ENCODE data around the gene USP36. TPM values are rescaled to one million over a fixed set of nuclear protein-coding genes. Genes with fewer than 3 reads are reported as not detected.

The USP36 gene
- total RNA-seq, 1 donor from 2014 or later, result 21.9 TPM

DNA sequence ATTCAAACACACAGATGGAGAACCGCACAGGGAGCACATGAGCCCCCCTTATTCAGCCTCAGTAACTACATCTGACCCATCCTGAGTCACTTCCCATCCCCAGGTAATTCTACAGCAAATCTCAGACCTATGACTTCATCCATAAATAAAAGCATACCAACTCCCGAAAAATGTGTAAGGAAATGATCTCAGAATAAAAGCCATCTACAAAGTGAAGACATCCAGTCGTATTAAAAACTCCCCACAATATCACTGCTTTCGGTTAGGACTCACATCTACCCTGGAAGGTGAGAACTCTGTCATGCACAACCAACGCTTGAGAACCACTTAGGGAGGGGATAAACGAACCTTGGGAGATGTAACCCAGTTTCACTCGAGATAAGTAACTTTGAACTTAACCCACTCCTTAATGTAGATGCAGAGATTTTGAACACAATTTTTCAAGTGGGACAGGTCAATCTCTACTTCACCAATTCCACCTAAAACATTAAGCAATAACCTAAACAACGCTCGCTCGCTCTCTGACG is 1.3 kb downstream of the USP36 start:
- no peak for DNase-seq (ENCODE audit: low spot score)

DNA sequence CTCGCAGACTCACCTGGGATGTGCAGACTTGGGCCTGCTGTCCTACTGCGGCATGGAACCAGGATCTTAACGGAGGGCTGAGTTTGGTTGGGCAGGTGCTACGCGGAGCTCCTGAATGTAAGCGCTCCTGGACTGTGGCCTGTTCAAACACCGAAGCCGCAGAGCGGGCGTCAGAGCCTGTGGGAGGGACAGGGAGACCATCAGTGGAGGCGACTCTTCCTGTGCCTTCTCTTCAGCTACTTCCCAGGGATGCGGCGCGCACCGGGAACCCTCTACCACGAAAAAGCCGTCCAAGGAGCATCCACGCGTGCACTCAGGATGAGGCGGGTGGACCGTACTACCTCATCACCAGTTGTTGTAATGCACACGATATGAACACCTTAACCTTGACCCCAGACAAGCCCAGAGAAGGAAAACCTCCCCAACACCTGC is 2.0 kb downstream of the USP36 start:
- no peak for DNase-seq (ENCODE audit: low spot score)

DNA sequence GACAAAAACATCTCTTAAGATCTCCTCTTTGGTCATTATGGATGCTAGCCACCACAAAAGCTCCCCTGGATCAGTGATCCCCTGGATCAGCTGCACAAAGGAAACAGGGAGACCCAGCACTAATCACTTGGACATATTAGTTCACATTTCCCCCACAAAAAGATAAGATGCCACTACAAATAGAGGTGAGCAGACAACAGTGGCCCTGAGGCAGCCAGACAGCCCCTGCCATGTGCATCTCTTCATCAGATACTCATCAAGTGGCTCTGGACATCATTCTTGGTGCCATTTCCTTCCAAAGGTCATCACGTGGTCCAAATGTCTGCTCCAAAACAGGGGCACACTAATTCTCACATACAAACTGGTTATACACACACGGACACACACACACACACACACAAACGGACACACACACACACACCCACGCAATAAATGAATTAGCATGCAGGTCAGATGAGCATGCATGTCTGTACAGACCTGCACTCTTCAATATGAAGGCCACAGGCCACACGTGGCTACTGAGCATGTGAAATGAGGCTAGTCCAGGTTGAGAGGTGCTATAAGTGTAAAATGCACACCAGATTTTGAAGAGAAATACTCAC is 4.1 kb downstream of the USP36 start:
- DNase-seq (ENCODE audit: low spot score), result no peak

DNA sequence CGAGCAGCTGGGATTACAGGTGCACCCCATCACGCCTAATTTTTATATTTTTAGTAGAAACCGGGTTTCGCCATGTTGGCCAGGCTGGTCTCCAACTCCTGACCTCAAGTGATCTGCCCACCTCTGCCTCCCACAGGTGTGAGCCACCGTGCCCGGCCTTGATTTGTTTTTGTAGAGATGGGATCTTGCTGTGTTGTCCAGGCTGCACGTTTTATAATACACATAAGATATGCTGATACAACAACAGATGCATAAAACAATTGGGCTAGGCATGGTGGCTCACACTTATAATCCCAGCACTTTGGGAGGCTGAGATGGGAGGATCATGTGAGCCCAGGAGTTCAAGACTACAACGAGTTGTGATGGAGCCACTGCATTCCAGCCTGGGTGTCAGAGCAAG is 6.0 kb downstream of the USP36 start:
- DNase-seq (ENCODE audit: low spot score), result no peak

DNA sequence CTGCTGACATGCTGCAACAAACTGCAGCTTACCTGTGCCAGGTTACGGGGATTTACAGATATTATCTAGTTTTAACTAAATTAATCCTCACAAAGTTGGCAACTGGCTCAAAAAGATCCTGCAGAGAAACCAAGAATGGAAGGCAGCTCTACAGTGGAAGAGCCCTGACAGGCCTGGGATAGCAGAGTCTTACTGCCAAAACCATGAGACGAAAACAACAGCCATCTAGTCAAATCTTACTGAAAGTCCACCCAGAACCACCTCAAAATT is 8.1 kb downstream of the USP36 start:
- no peak for DNase-seq (ENCODE audit: low spot score)

DNA sequence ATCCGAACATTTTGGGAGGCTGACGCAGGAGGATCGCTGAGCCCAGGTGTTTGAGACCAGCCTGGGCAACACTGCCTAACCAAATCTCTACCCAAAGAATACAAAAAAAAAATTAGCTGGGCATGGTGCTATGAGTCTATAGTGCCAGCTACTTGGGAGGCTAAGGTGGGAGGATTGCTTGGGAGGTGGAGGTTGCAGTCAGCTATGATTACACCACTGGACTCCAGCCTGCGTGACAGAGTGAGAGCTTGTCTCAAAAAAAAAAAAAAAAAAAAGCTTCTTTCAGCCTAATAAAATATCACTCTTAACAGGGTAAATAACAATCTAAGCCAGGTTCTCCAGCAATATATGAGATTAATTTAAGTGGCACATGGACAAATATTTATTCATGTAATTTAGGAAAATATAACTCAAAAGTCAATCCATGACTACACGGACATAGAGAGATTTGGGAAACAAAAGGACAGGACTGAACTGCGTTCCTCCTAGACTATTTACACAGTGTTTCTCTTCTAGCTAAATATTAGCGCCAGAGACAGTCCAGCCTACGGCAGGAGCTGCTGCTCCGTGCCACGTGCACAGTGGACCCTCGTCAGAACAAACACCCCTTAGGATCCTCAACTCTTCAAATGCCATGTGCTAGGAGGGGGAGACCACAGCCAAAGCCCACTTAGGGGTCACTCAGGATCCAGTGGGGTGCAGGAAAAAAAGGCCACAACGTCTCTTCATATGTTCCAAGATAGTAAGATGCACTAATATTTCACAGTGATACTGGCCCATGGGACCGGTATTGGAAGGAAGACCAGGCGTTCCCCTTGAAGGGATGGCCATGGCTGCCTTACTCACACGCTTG is 8.7 kb downstream of the USP36 start:
- no peak for DNase-seq (ENCODE audit: low spot score)

DNA sequence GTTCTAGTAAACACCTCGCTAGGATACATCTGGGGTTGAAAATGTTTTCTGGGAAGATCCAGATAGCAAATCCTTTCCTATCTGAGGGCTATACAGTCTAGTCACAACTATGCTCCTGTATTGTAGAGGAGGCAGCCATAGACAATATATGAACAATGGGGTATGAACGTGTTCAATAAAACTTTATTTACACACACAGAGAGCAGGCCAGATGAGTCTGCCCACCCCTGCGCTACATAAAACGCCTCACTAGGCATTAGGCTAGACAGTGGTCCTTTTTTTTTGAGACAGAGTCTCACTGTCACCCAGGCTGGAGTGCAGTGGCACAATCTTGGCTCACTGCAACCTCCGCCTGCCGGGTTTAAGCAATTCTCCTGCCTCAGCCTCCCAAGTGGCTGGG is 11.1 kb downstream of the USP36 start:
- DNase-seq (ENCODE audit: low spot score), result no peak

DNA sequence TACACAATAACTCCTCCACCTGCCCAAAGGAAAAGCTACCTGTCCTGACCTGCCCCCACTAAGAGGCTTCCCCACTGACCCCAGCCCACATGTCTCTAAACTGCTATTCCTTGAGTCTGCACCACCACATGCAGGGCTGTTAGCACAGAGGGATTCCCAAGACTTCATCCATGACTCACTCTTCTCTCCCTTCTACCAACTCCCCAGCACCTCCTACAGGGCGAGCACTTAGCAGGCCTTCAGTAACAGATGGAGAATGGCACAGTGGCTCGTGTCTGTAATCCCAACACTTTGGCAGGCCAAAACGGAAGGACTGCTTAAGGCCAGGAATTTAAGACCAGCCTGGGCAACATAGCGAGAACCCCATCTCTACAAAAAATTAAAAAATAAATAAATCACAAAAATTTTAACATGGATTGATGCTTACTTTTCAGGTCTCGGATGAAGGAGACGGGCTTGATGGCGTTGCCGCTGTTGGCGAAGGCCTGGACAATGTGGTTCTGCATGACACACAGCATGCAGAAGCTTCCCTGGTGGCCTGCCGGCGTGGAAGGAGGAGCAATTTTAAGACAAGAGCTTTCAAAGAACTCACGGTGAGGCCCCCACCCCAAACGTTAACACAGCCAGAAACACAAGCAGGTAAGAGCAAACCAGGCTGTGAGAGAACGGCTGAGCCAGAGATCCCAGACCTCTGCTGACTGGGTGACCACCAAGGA is 12.0 kb downstream of the USP36 start:
- no peak for DNase-seq (ENCODE audit: low spot score)

DNA sequence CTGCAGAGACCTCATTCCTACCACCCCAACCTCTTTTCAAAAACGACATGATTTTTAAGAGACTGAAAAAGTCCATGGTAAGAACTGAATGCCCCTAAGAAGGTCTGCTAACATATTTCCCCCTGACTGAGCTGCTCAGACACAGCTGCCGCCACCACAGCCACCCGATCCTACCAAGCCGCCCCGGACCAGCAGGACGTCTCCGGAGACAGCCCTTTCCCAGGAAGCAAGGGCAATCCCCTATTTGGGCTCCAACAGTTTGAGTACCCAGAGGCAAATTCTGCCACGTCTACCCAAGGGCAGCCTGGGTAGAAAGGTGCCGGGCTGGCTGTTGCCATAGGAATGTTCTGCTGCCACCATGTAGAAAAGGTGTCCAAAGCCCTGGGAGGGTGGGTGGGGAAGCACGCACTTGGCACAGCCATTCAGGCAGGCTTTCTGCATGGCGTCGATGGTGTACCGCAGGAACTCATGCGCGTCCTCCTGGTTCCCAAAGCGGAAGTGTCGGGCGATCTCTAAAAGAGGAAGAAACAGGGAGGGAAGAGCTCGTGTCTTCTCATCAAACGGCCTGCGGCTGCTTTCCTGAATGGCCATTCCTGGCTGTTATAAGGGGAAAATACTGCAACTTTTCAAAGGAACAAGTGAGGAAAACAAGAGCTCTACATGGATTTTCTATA is 13.6 kb downstream of the USP36 start:
- no peak for DNase-seq (ENCODE audit: low spot score)

DNA sequence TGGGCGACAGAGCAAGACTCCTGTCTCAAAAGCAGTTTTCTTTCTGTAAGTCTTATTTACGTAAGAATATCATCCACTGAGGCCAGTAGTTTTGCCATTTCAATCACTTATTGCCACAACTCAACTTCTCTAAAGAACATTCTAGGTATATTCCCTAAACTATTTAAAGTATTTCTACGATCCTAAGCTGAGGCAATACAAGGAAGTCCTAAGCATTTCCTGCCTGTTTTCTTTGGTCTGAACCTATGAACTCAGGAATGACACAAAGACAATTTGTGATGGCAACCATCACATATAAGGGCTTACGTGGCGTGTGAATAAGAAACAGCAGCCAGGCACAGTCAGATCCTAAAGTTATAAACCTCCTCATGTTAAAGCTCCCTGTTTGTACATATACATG is 14.2 kb downstream of the USP36 start:
- no peak for DNase-seq (ENCODE audit: low spot score)

DNA sequence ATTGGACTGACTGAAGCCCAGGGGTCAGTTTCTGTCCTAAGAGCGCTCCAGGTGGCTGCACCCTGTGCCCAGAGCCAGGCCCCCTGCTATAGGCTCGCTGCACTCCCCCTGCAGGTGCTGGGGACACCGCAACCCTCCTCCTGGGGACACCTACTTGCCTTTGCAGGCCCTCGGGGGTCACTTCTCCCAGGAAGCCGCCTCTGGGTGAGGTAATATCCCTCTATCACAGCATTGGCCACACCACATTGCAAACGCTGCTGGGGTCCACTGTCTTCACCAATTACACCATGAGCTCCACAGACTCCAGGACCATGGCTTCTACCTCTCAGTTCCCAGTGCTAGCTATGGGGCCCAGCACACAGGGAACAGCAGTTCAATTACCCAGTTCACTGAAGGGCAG is 14.9 kb downstream of the USP36 start:
- no peak for DNase-seq (ENCODE audit: low spot score)

DNA sequence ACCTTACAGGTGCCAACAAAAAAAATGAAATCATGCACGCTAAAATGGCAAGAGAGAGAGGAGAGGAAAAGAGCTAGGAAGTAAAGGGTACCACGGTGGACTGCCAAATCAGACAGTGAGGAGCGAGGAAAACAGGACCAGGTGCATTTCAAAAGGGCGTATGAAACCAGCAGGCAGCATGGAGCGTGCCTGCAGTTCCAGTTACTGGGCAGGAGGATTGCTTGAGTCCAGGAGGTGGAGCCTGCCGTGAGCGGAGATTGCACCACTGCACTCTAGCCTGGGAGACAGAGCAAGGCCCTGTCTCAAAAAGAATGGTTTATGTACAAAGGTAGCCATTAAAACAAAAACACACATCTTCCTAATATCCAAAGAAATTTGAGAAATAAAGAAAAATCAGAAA is 16.4 kb downstream of the USP36 start:
- no peak for DNase-seq (ENCODE audit: low spot score)

DNA sequence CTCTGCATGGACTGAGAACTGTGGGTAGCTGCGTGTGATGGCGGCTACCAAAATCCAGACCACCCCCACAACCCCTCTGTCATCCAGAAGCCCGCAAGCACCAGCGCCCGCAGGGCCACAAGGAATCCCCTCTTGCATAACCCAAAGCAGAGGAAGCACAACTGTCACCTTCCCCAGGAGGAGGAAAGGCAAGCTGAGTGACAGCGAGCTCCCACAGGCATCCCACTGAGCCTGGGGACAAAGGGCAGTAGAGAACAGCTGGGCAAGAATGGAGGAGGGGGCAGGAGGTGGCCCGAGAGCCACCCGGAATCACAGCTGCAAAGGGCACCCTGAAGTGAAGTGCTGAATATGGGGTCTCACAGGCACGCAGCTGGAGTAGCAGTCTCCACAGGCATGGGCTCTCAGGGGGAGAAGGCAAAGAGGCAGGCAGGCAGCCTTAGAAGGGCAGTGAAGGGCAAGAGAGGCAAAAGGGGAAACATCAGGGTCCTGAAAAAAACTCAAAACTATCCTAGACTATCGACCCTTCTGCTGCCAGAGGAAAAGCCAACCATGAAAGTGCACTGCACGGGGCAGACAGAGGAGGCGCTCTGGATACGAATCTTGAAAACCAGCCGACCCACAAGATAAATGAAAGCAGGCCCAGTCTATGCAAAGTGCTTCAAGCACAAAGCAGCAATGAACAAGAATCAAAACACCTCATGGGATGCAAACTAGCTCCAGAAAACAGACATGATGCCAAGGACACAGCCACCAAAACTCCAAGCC is 17.1 kb downstream of the USP36 start:
- no peak for DNase-seq (ENCODE audit: low spot score)

DNA sequence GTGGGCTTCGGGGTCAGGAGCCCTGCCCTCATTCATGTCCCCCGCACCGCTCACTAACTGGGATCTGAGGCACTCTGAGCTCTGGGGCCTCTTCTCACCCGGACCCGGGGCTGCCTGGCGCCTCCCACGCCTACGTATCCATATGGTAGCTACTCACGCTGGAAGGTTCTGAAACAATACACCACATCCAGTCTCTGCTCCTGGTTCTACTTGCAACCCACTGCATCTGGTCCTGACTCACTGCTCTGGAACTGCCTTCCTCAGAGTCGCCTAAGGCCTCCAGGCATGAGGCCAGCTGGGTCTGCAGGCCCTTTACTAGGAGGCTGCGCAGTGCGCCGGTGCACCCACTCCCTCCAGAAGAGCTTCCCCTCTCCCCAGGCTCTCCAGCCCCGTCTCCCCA is 18.1 kb downstream of the USP36 start:
- no peak for DNase-seq (ENCODE audit: low spot score)

DNA sequence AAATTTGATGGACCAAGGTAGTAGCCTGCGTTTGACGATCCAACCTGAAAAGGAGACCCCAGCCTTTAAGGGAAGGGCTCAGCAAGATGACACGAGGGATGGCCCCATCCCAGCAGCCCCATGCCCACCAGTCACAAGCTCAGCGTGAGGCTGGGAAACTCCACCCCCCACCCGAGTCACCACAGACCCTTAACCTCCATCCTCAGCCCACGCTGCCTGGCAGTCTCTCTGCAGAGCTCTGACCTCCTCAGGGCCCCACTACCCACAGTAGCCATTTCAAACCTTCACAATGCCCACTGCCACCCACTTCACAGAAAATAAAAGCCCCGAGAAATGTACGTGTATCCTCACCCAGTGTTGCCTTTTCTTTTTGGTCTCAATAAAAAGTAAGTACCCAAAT is 18.7 kb downstream of the USP36 start:
- no peak for DNase-seq (ENCODE audit: low spot score)

DNA sequence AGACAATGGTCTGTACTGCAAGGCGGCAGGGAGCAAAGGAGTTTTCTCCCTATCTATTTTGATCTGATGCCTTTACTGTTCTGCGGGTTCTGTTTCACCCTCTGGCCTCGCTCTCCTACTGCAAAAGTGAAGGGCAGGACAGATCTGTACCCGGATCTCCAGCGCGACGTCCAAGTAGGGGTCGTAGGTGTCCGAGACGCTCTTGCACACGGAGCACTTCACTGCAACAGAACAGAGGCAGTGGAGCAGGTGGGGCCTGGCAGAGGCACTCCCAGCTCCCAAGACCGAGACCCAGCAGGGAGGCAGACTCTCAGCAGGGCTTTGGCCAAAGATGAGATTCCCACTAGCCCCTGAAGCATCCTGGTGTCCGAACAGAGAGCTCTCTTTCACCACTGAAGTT is 19.8 kb downstream of the USP36 start:
- no peak for DNase-seq (ENCODE audit: low spot score)

DNA sequence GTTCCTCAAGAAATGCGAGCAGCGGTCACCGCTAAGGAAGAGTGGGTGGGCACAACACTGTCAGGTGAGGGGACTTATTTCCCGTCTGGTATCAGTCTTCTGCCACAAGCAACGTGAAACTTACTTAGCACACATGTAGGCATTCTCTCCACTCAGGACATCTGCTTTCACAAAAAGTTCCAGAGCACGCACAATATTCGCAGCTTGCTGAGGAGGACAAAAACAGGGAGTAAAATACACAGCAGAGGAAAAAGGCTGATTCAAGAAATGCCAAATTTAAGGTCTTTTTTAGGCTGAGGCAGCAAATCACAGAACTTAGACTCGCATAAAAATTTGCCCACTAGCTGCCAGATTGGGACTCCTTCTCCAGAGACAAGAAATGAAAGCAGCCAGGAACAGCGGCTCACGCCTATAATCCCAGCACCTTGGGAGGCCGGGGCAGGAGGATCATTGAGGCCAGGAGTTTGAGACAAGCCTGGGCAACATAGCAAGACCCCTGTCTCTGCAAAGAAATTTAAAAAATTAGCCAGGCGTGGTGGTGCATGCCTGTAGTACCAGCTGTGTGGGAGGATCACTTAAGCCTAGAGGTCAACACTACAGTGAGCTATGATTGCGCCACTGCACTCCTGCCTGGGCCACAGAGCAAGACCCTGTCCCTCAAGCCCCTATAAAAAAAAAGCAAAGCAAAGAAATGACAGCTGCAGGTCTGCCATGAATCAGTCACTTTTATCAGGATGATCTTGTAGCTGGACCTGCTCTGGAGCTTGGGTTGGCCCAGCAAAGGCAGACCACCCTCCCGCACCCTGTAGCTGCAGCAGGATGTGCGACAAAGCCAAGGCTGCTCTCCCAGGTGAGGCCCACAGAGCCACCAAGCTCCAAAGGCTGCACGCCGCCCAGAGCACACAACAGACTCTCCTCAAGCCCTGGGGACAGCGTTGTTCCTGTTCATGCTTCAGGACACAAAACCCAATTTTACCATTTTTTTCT is 20.5 kb downstream of the USP36 start:
- no peak for DNase-seq (ENCODE audit: low spot score)

DNA sequence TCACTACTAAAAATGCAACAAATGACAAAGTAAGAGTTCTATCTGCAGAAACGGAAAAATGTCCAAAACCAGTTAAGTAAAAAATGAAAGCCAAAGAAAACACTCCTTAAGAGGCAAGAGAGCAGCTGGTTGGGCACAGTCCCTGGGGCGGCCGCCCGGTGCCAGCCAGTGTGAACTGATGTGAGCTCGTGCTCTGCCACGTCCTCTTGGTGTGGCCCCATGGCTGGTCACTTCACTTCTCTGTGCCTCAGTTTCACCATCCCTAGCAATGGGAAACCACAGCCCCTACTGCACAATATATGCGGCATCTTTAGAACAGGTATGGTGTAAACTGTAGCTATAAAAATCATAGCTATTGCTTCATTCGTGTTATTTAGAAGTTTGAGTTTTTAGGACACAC is 21.2 kb downstream of the USP36 start:
- no peak for DNase-seq (ENCODE audit: low spot score)

DNA sequence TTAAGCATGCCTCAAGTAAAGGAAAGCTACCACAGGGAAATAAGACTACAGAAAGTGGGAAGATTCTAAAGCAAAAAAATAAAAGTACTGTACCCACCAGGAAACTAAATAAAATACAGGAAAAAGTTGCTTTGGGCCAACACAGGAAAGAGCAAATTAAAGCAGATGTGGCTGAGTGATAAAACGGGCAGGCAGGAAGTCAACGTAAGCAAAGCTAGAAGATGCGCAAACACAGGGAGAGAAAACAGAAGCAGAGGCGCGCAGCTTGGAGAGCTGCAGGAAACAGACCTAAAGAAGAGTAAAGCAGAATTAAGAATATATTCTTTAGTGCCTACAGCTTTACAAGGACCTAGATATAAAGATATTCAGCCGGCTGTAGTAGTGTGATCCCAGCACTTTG is 21.7 kb downstream of the USP36 start:
- DNase-seq (ENCODE audit: low spot score), result peak; percentile 34

DNA sequence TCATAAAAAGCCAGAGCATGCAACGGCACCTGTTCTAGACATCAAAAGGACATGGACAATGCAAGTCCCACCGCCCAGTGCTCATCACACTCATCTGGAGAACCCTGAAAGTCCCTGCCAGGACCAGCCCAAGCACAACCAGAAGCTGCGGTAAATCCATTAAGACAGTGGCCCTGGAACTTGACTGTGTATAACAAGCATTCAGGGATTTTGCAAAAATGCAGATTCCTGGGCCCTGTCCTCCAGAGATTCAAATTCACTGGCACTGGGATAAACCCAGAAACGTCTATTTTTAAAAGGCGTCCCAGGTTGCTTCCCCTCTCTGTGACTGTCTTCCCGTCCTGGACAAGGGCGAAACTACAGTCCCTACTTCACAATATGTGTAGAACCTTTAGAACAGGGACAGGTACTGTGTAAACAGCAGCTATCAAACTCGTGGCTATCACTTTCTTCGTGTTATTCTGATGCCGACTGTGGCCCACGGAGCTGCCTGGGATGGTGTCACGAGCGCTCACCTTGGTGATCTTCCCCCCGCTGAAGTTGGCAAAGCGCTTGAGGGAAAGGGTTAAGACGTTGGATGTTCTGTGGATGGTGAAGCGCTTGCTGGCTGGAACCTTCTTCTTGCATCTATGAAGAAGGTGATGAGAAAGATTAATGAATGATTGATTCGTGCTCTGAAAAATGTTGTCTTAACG is 22.3 kb downstream of the USP36 start:
- DNase-seq (ENCODE audit: low spot score), result no peak

Data from umbilical cord (tissue), 2 donors.